ENCODE measurements around the gene PFKP.
"Not testable (repeated sequence)": the region's sequence is repeated elsewhere in the genome, so short reads cannot be mapped to it uniquely, and the experiment has no call there.

DNA sequence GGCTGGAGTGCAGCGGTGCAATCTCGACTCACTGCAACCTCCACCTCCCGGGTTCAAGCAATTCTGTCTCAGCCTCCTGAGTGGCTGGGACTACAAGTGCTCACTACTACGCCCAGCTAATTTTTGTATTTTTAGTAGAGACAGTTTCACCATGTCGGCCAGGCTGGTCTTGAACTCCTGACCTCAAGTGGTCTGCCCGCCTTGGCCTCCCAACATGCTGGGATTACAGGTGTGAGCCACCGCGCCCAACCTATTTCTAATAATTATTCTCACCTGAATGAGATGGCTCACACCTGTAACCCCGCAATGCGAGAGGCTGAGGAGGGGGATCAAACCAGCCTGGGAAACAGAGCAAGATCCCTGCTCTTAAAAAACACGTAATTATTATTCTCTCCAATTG, 104.1 kb downstream of the PFKP start:
- TF ChIP-seq, protein P1, sequence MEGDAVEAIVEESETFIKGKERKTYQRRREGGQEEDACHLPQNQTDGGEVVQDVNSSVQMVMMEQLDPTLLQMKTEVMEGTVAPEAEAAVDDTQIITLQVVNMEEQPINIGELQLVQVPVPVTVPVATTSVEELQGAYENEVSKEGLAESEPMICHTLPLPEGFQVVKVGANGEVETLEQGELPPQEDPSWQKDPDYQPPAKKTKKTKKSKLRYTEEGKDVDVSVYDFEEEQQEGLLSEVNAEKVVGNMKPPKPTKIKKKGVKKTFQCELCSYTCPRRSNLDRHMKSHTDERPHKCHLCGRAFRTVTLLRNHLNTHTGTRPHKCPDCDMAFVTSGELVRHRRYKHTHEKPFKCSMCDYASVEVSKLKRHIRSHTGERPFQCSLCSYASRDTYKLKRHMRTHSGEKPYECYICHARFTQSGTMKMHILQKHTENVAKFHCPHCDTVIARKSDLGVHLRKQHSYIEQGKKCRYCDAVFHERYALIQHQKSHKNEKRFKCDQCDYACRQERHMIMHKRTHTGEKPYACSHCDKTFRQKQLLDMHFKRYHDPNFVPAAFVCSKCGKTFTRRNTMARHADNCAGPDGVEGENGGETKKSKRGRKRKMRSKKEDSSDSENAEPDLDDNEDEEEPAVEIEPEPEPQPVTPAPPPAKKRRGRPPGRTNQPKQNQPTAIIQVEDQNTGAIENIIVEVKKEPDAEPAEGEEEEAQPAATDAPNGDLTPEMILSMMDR (IDR thresholded peaks at IDR 0.05), result not testable (repeated sequence)
- not testable (repeated sequence) for TF ChIP-seq POLR2A (IDR thresholded peaks at IDR 0.05)
